Stimulated activated CD8-positive, alpha-beta memory T cell treated with anti-CD3 and anti-CD28 coated beads, Interleukin-12 subunit alpha, Interleukin-12 subunit beta, amount 100 ng/mL, for 24 hours (primary cell): Measurements from ENCODE around the gene MTG2.

Experiments
- DNase-seq: peaks from one replicate; pipeline ENCODE4 v3.0.0-alpha.2; 2020; ENCODE audit errors: extremely low read depth

The MTG2 gene

DNA sequence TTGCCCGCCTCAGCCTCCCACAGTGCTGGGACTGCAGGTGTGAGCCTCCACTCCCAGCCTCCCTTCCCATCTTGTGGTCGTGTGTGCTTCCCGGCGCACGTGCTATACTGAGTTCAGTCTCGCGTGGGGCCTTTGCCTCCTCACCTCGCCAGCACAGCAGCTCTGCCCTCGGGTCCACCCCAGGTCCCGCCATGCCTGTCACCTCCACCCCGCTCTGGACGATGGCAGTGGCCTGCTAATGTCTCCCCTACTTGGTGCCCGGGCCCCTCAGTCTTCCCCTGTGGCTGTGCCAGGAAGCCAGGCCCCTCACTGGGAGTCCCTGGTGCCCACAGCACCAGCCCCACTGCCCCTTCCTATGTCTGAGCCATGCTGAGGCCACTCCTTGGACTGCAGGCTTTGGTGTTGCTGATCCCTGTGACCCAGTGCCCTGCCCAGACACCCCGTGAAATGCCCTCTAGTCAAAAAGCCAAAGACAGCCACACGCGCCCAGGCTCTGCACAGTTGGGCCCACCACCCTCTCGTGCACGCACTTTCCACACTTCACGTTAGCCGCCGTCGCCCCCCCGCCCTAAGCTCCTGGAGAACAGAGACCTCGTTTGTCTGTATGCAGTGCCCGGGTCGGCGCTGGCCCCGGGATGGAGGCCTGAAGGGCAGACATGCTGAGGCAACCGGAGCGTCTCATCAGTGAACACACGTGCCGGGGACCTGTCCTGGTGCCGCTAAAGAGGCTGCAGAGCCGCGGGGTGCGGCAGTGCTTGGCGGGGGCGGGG, 23.0 kb downstream of the MTG2 start:
- DNase-seq = no peak

DNA sequence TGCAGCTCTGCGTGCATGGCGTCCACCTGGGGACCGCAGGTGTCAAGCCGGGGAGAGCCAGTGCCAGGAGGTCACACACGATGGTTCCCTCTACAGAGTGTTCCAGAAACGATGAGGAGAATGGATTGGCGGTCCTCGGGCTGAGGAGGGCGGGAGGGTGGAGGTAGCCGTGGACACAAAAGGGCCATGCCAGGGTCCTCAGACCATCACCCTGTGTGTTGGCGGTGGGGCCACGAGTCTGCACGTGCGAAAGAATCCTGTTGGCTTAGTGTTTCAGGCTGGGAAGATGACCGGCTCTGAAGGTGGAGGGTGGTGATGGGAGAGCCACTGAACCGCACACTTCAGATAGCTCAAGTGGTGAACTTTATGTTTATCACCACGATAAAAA, 23.6 kb downstream of the MTG2 start:
- DNase-seq = no peak

DNA sequence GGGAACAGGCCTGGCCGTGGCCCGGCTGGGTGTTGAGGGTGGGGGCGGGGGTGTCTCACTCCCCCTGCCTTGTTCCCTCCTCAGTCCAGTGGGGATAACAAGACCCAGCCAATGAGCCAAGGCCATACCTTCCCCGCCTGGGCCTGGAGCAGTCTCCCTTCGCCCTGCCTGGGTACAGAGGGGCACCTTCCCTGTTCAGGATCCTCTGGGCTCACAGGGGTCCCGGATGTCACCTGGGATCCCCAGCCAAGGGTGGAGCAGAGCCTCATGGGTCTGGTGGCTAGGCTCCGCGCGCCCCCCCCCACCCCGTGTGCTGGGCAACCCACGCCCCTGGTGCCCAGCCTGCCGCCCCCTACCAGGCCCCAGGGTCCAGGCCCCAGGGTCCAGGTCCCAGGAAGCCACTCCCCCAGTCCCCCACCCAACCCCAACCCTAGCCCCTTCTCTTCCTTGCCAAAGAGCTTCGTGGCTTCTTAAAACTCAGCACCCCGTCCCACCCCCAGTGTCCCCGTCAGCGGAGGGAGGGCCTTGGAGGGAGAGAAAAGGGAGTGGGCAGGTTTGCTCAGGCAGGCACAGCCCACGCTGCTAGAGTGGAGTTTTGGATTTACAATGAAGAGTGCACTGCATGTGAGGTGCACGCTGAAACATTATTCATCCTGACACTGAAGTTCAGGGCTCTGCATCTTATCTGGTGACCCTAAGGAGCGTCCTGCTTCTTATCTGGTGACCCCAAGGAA, 25.4 kb downstream of the MTG2 start:
- DNase-seq = no peak

DNA sequence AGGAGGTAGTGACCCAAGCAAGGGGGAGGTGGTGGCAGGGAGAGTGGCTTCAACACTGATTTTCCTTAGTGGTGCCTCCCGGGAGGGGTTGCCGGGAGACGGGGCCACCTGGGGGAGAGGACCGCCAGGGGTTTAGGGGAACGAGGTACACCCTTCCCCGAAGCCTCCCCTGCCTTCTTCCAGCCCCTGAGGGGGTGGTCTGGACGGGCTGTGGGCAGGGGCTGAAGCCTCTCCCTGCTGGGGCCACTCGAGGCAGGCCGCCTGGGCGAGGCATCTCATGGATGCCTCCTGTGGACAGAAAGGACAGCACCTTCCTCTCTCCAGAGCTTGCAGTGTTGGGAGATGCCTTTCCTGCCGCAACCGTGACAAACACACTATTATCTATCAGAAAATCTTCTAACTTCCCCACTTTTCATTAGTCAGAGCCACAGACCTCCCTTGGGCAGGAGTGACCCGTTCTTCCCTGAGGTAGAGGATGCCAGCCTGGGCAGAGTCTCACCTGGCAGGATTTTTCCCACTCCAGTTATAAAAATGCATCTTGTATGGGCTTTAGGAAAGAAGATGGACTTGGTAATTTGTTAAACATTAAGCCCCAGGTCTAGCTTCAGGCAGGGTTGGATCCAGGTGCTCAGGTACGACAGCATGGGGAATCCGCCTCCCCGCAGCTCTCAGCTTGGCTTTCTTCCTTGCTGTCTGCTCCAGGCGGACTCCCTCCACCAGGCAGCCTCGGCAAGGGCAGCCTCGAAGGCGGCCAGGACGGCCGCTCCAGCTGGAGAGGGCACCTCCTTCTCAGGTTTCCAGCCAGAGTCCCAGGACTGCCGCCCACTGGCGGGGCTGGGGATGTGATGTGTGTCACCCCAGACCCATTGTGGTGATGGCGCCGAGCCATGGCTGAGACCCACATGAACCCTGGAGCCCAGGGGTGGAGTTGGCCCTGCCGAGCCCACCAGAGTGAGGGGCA, 26.2 kb downstream of the MTG2 start:
- no peak for DNase-seq

DNA sequence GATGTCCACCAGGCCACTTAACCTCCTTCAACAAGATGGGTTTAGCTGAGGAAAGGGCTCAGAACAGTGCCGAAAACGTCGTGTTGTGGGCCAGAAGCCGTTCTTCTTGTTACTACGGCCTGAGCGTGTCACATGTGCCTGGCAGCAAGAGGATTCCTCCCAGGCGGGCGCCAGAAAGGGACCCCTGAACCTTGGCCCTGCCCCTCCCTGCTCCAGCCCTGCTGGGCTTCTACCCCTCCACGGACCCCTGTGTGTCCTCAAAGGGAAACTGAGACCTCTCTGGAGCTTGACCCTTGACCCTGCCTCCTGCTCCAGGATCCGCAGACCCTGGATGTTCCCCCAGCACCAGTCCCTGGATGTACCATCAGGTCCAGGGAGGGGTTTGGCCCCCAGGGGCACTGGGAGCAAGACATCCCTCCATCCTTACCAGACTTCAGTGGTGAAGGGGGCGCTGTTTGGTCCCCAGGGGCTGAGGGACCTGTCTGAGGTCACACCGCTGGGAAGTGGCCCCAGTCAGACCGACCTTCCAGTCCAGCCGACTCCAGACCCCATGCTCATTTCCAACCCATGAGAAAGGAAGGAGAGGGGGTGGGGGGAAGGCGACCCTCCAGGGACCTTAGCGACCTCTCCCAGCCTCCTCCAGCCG, 27.1 kb downstream of the MTG2 start:
- DNase-seq = no peak

DNA sequence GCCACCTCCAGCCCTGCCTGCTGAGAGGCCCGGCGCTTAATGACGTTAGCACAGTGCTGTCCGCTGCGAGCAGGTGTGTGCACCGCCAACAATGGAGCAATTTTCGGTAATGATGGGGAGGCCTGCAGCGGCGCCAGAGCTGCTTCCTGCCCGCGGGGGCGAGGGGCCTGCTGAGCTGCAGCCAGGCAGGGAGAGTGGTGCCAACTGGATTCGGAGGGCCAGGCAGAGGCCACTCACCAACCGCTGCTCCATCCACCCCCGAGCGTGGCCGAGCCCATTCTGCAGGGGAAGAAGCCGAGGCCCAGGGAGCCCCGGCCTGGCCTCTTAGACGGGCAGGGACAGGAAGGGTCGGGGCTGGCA, 27.6 kb downstream of the MTG2 start:
- DNase-seq = no peak

DNA sequence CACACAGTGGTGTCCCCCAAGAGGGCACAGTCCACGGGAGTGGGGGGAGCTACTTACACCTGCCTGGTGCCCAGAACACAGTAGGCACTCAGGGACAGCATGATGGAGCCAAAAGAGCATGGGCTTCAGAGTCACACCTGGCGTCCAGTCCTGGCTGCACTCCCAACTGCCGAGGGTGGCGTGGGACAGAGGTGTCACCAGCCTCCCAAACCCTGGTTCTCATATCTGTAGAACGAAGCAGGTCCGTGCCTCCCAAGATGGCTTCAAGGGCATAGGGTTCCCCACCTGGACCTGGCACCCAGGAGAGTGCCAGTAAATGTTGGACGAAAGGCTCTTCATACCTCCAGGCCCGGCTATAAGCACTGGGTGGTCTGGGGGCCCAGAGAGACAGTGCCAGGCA, 28.4 kb downstream of the MTG2 start:
- no peak for DNase-seq

DNA sequence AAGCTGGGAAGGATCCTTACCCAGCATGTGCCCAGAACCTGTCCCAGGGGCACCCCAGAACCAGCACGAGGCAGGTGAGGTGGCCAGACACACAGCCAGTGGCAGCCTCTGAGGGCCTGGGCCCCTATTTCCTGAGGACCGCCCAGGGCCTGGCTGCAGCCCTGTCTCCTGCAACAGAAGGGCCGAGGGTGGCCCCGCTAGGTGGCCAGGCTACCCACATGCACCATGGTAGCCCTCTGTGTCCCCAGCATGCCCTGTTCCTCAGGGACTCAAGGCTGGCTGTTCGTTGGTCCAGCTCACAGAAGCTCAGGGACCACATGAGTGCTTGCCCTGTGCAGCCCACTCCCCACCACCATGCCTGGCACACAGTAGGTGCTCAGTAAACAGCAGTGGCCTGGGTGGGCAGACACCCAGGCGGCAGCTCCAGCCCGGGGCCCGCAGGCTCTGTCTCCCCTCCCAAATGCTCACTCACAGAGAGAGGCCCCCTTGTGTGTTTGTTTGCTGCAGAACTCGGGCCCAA, 29.0 kb downstream of the MTG2 start:
- DNase-seq = no peak

DNA sequence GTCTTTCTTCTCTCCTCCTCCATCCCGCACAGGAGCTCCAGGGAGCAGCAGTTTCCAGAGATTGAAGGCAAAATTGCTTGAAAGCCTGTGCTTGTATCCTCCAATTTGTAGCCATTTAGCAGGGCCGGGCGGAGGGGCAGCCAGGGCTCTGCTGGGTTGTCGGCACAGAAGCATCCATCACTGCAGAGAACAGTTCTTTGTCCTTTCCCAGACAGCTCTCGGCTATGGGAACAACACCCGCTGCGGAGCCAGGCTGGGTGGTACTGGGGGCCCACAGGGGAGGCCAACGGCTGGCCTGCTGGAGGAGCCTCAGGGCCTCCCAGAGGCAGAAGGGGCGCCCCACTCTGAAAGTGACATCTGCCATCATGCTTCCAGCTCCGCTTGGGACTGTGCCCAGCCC, 29.5 kb downstream of the MTG2 start:
- DNase-seq = no peak

DNA sequence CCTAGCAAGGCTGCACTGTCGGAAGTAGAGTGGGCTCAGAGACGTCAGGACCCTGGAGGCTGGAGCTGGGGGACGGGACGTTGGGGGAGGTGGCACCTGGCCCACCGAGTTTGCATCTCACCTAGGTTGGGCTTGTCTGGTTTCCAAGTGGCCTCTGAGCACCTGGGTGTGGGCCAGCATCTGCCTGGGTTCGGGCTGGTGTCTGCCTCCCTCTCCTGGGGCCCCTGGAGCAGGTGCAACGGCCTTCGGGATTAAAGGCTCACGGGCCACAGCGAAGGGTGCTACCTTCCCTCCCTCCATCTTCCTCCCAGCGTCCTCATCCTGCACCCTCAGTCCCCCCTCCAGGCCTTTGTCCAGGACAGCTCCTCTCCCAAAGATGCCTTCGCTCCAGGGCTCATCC, 31.2 kb downstream of the MTG2 start:
- no peak for DNase-seq

DNA sequence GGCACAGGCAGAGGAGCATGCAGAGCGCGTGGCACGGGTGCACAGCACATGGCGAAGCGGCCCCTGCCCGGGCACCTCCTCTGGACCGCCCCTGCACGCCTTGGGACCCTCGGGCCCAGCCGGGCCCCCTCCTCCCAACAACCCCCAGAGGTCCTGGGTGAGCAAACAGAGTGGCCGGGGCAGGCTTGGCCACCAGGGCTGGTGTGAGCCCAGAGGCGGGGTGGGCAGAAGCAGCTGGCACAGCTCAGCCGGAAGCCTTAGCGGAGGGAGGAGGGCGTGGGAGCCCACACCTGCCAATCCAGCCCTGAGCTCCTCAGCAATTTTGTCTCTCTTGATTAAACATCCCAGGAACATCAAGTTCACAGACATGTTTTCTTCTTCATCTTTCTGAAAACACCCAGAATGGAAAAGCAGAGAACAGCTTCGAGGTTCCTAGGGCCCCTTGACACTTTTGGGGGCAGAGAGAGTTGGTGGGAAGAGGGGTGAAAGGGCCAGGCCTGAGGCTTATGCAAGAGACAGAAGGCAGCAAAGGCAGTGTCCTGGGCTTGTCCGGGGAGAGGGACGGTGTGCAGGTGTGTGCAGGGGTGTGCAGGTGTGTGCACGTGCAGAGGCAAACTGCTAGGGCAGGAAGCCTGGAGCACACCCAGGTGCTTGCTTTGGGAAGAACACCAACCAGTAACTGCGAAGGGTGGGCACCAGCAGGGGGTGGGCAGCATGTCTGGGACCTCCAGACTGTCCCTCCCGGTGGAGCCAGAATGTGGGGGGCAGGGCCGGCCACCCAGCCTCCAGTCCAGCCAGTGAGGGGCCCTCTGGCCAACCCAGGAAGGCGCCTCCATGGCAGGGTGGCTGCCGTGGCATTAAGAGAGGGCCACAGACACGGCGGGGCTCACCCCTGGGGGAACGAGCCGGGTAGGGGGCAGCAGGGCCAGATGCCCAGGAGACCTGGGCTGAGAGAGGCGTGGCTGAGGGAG, 32.5 kb downstream of the MTG2 start:
- DNase-seq = no peak

DNA sequence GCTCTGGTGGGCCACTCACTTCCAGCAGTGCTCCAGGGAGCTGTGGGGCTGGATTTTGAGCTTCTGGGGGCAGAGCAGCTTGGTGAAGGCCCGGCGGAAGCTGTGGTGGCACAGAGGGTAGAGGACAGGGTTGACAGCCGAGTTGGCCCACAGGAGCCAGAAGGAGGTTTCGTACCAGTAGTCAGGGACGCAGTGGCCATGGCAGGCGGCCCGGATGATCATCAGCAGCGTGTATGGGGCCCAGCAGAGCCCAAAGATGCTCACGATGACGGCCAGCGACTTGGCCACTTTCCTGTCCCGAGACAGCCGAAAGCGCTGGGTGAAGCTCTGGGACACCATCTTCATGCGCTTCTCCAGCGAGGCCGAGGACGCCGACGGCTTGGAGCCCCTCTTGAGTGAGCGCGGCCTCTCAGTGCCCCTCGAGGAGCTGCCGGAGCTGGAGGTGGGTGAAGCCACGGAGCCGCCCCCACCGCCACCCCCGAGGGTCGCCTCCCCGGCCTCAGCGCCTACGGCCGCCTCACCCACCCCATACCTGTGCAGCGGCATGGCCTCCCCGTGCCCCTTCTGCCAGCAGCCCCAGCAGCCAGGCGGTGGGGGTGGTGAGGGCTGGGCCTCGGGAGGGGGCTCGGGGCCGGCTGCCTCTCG, 33.3 kb downstream of the MTG2 start:
- DNase-seq = no peak

DNA sequence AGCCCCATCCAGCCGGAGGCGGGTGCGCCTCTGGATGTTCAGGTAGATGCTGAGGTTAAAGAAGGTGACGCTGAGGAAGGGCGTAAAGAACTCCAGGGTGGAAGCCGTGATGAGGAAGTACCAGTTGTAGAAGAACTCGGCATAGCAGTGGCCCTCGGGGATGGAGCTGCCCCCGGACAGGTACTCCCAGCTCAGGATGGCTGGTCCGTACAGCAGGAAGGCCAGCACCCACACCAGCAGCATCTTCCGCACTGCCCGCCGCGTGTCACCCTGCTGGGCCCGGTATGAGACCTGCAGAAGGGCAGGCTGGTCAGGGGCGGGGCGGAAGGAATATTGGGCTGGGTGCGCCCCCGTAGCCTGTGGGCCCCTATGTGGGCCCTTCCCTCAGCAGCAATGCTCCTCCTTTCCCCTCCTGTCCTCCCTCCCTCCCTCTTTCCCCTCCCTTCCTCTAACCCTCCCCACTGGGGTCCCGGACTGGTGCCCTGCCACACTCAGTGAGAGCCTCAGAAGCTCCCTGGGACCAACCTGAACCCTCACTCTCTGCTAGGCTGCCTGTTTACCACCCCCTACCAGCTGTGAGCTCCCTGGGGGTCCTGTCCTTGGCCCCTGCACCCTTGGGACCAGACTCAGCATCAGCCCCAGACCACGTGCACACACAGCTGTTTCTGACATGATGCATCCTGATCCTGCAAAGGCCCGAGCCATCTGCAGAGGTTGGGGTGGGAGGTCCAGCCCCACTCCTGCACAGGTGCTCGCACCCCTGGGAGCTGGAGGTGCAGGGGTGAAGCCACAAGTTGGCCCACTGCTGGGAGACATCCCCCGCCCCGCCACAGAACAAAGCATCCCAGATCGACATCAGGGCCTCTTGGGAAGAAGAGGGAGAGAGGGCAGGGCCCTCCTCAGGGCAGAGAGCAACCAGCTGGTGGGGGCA, 34.1 kb downstream of the MTG2 start:
- DNase-seq = no peak

DNA sequence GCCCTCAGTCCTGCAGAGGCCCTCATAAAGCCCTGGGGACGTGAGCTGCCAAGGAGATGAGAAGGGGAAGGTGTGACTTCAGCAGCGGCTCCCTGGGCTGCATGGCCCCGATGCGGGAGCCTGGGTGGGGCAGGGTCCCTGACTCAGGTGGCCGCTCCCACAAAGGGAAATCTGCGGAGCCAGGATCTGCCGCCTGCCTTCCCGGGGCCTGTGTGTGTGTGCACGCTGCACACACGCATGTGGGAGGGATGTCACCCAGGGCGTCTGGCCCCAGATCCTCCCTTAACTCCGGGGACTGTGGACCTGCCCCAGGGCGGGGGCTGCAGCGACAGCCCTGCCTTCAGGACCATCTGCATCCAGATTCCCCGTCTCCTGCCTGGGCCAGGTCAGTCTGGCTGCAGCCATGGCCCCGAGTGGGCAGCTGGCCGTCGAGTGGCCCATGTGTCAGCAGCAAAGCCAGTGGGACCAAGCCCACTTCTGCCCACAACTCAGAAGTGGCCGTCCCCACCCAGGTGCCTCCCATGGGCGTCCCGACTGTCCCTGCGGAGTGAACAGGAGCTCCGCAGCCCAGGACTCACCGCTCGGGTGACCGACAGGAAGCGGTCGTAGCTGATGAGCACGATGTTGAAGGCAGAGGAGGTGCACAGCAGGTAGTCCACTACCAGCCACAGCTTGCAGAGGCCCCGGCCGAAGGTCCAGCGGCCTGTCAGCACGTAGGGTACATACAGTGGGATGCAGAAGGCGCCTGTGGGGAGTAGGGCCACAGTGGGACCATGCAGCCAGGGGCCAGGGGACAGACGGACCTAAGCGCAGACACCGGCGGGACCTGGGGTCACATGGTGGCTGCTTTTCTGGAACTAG, 35.3 kb downstream of the MTG2 start:
- no peak for DNase-seq

DNA sequence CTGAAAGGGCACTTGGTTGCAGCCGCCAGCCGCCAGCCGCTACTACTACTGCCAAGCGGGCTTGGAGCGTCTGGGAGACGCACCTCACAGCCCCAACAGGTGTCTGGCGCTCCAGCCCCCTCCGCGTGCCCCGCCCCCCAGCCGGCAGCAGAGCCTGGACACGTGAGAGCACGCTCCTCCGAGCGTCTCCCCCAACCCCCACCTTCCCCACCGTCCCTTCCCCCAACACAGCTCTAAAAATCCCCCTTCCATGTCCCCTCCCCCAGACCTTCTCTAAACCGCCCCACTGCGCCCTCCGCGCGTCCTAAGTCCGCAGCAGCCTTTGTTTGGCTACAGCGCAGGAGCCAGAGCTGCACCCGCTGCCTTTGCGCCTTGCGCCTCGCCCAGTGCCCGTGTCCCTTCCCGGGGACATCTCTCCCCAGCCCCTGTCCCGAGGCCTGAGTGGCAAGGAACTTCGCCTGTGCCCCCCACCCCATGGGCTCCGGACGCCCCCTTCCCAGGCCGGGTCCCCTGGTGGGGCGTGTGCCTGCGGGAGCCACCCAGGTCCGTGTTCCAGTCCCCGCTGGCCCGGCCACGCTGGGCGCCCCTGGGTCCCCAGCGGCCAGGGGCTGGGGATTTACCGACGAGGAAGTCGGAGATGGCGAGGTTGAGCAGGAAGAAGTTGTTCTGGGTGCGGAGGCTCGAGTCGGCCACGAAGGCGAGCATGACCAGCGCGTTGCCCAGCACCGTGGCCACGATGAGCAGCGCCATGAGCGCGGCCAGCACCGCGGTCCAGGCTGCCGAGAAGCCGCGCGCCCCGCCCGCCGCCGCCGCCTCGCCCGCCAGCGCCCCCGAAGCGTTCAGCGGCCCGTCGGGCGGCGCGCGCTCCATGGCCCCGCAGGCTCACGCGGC, 36.5 kb downstream of the MTG2 start:
- no peak for DNase-seq

DNA sequence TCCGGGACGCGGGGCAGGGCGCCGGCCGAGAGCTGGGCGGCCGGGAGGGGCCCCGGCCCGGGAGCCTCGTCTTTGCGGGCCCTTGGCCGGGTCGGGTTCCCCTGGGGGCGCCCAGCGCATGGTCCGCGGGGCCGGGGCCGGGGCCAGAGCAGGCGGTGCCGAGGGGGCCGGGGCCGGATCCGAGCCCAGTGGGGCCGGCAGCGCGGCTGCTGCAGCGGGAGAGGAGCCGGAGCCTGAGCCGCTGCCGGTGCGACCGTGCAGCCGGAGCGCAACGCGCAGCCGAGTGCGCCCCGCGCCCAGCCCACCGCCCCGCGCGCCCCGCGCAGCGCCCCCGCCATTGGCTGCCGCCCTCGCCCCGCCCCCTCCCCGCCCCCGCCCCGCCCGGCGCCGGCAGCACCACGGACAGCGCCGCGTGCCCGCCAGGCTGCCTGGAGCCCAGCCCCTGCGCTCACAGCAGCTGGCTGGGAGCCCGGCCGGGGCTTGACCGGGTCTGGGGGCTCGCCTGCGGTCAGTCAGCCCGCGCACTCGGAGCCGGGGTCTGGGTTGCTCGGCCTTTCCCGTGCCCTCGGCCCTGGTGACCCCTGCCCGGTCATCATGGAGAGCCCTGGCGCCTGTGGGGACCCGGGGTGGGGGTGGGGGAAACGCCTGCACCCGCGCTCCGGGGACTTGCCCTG, 37.3 kb downstream of the MTG2 start, which contains the start of gene HRH3:
HRH3 (minus strand) TSS at position 287 of the 674 bp plus-strand sequence. CDS start 308 bp downstream, outside the sequence.
- no peak for DNase-seq
